GM15510 (cell line): ENCODE measurements around the gene CSNK1G2.

Source experiments
- POLR2A ChIP-seq: IDR thresholded peaks from 3 replicates; pipeline ENCODE4 v1.6.1; 2011; ENCODE audit warnings: borderline replicate concordance; ENCODE audit not compliant: insufficient read length; ENCODE audit errors: extremely low read depth

The CSNK1G2 gene

GRCh38 chr19:1944916-1945561 is 4.1 kb downstream of the CSNK1G2 start:
- no peak for TF ChIP-seq POLR2A

GRCh38 chr19:1945899-1946298 is 4.9 kb downstream of the CSNK1G2 start:
- no peak for TF ChIP-seq POLR2A

- no peak for TF ChIP-seq POLR2A
Observed at GRCh38 chr19:1947651-1948209, 6.8 kb downstream of the CSNK1G2 start.

- no peak for TF ChIP-seq POLR2A
Observed at GRCh38 chr19:1949304-1950101, 8.5 kb downstream of the CSNK1G2 start.

GRCh38 chr19:1950640-1951039 is 9.7 kb downstream of the CSNK1G2 start:
- no peak for TF ChIP-seq POLR2A

GRCh38 chr19:1952635-1953034 is 11.7 kb downstream of the CSNK1G2 start:
- no peak for TF ChIP-seq POLR2A

GRCh38 chr19:1953037-1953436 is 12.1 kb downstream of the CSNK1G2 start:
- no peak for TF ChIP-seq POLR2A

GRCh38 chr19:1953441-1954094 is 12.6 kb downstream of the CSNK1G2 start:
- no peak for TF ChIP-seq POLR2A

GRCh38 chr19:1954532-1954933 is 13.6 kb downstream of the CSNK1G2 start:
- TF ChIP-seq POLR2A = no peak

GRCh38 chr19:1955171-1956121 is 14.5 kb downstream of the CSNK1G2 start:
- TF ChIP-seq POLR2A = no peak

- no peak for TF ChIP-seq POLR2A
Observed at GRCh38 chr19:1956122-1956494, 15.1 kb downstream of the CSNK1G2 start.

- no peak for TF ChIP-seq POLR2A
Observed at GRCh38 chr19:1956868-1957492, 16.0 kb downstream of the CSNK1G2 start.

- no peak for TF ChIP-seq POLR2A
Observed at GRCh38 chr19:1957562-1958248, 16.7 kb downstream of the CSNK1G2 start.
